Ureter (tissue), 1 donor: ENCODE data around the gene ATF5. TPM values are rescaled to one million over a fixed set of nuclear protein-coding genes. Genes with fewer than 3 reads are reported as not detected.
"Not testable (repeated sequence)": the region's sequence is repeated elsewhere in the genome, so short reads cannot be mapped to it uniquely, and the experiment has no call there.

Experiments
- DNase-seq: peaks from one replicate; pipeline ENCODE4 v3.0.0-alpha.2; 2020; ENCODE audit warnings: low spot score
- total RNA-seq: library from RNA; stranded (reverse); gene quantifications from one replicate; pipeline ENCODE4 v1.2.4, GENCODE V29; 2023
- donor health status: DM: yes; HTN: yes; CAD: no.

Gene ATF5
- total RNA-seq, 1 donor from 2014 or later, result 35.5 TPM

DNA sequence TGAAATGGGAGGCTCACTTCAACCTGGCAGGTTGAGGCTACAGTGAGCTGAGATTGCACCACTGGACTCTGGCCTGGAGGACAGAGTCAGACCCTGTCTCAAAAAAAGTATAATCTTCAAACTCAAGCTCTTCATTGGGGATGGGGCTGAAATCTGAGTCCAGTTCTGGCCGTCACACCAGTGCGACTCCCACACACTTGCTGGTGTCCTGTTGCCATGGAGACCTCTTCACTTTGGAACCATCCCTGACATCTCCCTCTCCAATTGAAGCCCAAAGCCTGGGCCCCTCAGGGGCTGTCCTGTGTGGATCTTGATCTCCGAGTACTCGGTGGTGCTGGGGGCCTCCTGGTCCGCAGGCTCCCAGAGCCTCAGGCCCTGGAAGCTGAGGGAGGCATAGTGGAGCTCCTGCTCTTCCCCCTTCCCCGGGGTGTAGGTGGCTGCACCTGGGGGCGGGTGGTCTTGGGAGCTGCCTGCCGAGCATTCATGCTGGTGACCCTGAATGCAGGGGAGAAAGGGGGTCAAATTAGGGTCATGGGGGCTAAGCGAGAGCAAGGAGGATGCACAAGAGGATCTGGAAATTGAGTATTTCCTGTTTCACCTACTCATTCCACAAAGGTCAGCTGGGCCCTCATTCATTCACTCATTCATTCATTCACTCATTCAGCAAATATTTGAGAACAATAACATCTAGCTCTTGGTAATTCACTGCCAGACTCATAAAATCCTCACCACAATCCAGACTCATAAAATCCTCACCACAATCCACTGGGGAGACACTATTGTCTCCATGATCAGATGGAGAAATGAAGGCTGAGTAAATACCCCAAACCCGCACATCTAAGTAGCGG lies 21.0 kb downstream of the ATF5 start:
- DNase-seq, result no peak

DNA sequence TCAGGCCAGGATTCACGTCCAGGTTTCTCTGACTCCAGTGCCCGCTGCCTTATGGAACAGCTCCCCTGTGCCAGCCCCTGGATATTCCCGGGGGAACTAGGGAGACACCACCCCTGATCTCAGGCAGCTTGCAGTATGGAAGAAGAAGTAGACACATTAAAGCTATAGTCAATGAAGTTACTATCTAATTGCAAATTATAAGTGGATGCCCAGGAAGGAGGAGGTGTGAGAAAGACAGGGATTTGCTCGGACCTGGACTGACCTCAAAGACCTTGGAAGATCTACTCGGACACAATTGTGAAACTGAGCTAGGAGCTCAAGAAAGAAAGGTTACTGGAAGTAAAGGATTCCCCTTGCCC lies 21.6 kb downstream of the ATF5 start:
- no peak for DNase-seq

DNA sequence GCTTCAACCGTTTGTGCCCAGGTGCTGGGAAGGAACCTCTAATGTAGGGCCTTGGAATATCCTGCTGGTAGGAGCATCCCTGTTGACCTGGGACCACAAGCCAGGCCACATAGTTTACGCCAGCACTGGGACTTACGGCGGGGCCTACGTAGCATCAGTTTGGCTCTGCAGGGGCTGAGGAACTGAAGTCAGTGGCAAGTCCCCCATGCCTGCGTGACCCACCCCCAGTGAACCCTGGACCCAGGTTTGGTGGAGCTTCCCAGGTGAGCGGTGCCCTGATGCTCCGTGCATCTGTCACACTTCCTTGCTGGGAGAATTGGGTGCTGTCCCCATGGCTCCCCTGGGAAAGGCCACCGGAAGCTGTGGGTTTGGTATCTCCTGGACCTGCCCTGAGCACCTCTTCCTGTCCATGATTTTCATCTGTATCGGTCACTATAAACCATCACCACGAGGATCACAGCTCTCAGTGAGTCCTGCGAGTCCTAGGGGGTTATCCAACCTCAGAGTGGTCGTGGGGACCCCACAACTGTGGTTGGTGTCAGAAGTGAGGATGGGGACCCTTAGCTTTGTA lies 22.0 kb downstream of the ATF5 start:
- DNase-seq, result no peak

DNA sequence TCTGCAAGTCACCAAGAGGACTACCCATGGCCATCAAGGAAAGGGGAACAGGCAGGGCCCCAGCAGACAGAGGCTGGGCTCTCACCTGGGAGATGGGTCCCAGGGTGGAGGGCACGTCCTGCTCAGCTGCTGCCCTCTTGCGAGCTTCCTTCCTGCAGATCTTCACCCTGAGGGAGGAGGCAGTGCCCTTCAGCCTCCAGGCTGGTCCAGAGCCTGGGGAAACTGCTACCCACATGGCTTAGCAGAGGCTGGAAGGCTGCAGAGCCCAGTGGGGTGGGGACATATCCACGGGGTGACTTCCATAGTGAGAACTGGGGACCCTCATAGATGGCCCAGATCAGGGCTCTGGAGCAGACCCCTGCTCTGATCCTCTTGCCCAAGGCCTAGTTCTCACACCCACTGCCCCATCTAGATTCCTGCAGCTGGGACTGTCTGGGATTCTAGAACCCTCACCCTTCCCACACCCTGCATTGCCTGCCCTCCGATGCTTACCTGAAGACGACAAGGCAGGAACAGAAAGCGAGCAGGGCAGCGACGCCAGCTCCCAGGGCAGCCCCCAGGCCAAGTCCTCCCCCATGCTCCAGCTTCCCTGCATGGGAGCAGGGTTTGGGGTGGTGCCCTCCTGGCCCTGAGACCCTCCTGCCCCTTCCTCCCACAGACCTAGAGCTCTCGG lies 22.9 kb downstream of the ATF5 start:
- no peak for DNase-seq

DNA sequence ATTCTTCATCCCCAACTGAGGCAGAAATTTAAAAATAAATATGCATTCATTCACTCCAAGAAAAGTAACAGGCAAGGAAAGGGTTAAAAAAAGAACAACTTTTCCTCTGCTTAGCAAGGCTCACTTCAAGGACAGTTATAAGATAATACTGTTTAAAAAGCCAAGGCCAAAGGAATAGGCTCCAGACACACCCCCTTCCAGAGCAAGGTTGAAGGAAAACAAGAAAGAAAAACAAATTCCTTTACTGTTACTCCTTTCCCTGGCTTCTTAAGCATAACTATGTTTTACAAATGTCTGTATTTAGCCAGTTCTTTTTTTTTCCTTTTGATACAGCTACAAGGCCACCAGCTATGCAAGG lies 23.5 kb downstream of the ATF5 start:
- no peak for DNase-seq

DNA sequence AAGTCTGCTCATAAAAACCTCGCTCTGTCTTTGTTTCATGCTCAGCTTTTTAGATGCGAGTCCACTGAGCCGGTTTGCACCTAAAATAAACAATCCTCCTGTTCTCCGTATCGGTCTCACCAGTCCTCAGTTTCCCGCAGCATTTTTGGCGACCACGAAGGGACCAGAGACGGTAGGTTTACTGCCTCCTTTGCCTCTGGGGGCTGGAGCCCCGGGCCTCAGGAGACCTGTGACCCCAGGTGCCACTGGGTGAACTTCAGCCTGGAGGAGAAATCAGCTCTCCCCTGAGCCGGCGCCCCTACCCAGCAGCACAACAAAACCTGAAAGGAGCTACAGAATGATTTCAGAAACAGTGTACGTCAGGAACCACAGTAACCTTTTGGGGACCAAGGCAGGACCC lies 23.9 kb downstream of the ATF5 start:
- DNase-seq, result no peak

DNA sequence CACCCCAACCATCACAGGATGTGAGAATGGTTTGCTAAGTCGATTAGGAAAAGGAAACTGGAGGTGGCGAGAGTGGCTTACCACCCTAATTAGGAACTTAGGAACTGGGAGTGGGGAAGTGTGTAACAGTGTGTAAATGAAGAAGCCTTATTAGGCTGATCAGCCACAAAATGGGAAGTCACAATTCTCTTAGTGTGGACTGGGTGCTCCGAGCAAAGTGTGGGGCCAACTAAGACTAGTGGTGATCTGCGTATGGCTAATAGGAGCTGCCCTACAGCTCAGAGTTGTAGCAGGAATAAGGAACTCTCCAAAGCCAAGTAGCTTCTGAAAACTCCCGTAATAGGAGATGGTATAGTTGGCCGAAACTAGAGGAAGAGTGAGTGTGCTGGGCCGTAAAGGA lies 24.4 kb downstream of the ATF5 start:
- no peak for DNase-seq

DNA sequence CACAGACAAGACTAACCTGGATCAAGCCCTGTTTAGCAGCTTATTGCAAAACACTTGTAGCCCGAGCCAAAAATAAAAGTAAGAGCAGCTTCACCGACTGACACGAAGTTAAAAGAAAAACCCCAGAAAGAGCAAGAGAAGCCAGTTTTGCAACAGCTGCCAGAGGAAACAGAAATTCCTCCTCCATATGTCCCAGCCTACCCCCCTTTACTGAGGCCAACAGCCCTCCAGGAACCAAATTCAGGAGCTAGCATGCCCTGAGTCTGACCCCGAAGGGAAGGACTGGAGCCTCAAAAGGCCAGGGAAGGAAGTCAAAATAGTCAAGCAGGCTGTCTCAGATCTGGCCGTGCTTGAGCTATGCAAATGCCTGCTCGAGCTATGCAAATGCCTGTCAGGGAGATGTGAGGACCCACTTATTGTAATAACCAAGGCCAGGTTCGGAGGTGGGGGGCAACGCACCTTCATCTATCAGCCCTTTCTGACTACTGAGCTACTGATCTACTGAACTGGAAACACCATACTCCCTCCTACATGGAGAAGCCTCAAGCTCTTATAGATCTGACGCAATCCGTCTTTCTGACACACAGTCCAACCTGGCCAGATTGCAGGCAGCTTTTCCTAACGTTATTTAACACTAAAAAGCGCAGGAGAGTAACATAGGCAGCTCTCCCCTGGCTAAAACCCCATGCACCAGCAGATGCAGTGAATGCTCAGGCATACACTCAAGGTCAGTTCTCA lies 25.3 kb downstream of the ATF5 start:
- no peak for DNase-seq

DNA sequence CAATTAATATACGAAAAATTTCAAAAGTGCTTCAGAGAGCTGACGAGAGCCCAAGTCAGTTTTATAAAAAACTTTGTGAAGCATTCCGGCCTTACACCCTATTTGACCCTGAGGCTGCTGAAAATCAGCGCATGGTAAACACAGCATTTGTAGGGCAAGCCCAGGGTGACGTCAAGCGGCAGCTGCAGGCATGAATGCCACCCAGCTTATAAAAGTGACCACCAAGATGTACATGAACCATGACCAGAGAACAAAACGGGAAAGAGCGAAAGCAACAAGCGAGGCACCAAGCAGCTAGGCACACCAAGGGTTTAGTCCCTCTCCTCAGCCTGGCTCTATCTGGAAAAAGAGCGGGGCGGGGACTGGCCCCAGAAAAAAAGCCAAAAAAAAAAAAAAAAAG lies 25.9 kb downstream of the ATF5 start:
- DNase-seq, result no peak

DNA sequence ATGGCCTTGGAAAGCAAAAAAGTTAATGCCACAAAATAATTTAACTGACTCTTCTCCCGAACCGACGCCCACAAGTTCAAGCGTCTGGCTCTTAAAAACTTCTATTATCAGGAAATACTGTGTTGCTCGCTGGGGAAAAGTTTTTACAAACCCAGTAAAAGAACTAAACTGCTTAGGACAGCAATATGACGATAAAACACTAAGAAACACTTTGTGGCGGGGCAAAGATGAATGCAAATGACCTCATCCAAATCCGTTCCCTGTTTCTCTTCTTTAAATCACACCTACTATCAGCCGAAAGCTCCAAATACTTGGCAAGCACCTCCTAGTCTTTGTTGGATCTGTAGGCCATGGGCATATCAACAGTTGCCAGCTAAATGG lies 27.1 kb downstream of the ATF5 start:
- DNase-seq, result no peak

DNA sequence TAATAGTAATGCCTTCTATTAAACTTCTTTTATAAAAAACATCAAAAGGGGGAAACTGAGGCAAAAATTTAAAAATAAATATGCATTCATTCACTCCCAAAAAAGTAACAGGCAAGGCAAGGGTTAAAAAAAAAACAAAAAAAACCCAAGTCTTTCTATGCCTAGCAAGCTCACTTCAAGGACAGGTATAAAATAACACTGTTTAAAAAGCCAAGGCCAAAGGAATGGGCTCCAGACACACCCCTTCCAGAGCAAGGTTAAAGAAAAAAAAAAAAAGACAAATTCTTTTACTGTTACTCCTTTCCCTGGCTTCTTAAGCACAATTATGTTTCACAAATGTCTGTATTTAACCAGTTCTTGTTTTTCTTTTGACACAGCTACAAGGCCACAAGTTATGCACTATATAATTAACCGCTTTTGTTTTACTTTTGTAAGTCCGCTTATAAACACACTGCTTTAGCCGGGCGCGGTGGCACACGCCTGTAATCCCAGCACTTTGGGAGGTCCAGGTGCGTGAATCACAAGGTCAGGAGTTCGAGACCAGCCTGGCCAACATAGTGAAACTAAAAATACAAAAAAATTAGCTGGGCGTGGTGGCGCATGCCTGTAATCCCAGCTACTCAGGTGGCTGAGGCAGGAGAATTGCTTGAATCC lies 28.4 kb downstream of the ATF5 start:
- no peak for DNase-seq

DNA sequence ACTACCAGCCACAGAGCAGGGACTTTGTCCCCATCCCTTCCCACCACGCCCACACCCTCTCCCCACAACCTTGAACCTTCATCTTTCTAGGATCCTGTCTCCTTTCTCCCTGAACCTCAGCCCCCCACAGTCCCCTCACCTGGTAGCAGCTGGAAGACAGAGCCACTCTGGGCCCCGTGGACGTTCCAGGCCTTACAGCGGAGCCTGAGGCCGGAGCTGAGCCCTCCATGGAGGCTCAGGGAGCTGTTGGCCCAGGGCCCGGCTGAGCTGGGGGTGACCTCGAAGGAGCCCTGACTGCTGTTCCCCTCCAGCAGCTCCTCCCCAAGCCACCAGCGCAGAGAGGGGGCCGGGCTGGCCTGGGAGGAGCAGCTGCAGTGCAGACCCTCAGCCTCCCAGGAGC lies 29.1 kb downstream of the ATF5 start:
- DNase-seq, result not testable (repeated sequence)

DNA sequence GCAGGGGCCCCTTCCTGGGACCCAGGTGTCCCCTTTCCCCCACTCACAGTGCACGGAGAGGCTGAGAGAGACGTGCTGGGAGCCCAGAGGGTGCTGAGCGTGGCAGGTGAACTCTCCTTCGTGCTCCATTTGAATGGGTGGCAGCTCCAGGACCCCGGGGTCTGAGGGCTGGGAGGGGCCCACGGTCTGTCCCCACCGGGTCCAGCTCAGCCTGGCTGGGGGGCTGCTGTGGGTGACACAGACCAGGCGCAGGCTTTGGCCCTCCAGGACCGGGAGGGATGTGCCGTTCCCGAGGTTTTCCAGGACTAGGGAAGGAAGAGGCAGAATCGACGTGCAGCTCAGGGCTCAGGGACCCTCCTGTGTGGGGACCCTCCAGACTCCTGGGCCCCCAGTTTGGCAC lies 29.6 kb downstream of the ATF5 start:
- DNase-seq, result not testable (repeated sequence)

DNA sequence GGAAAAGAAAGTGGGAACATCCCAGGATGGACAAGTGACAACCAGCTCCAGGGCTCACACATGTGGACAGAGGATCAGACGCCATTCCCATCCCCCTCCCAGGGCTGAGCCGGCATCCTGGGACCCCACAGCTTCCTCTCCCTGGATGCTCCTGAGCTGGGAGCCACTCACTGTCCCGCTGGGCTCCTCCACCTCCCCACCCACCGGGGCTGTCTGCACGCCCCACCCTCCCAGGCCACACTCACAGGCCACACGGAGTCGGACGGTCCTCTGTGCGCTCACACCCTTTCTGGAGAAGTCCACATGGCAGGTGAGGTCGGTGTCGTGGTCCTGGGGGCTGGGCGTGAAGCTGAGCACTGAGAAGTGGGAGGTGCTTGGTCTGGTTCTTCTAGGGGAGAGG lies 30.9 kb downstream of the ATF5 start:
- DNase-seq, result not testable (repeated sequence)

DNA sequence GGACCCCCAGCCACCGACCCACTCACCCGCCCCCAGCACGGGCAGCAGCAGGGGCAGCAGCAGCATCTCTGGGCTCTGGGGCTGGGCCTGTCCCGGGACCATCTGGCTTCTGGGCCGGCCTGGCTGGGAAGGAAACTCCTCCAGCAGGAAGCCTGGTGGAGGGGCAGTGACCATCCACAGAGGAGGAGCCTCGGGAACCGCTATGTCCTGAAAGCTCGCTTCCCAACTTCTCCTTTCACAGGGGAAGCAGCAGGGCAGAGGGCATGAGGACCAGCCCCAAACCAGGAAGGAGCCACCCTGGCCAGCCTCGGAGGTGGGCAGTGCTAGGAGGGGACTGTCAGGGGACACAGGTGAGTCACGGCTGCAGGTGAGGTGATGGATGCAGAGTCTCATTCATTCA lies 32.0 kb downstream of the ATF5 start, which contains the start of gene SIGLEC11:
Gene SIGLEC11 (minus strand): TSS at position 193 of the 400 bp plus-strand sequence. CDS start 91 bp downstream, at position 102.
- not testable (repeated sequence) for DNase-seq

DNA sequence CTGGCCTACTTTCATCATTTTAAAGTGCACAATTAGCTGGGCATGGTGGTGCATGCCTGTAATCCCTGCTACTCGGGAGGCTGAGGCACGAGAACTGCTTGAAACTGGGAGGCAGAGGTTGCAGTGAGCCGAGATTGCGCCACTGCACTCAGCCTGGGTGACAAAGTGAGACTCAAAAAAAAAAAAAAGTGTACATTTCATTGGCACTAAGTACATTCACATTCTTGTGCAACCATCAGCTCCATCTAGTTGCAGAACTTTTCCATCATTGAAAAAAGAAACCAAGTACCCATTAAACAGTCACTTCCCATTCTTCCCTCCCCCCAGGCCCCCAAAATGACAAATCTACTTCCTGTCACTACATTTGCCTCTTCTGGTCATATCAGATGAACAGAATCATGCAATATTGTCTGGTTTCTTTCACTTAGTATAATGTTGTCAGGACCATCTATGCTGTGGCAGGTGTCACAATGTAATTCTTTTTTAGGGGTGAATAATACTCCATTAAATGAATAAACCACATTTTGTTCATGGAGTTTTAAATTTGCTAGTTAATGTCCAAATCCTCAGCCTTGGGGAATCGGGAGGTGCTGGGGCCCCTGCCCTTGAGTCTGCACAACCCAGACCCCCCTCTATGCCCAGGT lies 39.4 kb downstream of the ATF5 start:
- DNase-seq, result no peak

DNA sequence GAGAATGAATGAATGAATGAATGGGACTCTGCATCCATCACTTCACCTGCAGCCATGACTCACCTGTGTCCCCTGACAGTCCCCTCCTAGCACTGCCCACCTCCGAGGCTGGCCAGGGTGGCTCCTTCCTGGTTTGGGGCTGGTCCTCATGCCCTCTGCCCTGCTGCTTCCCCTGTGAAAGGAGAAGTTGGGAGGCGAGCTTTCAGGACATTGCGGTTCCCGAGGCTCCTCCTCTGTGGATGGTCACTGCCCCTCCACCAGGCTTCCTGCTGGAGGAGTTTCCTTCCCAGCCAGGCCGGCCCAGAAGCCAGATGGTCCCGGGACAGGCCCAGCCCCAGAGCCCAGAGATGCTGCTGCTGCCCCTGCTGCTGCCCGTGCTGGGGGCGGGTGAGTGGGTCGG lies 40.4 kb downstream of the ATF5 start:
- not testable (repeated sequence) for DNase-seq

DNA sequence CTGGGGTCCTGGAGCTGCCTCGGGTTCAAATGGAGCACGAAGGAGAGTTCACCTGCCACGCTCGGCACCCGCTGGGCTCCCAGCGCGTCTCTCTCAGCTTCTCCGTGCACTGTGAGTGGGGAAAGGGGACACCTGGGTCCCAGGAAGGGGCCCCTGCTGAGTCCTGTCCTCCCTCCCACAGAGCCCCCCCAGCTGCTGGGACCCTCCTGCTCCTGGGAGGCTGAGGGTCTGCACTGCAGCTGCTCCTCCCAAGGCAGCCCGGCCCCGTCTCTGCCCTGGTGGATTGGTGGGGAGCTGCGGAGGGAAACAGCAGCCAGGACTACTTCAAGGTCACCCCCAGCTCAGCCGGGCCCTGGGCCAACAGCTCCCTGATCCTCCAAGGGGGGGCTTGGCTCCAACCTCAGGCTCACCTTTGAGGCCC lies 43.0 kb downstream of the ATF5 start:
- no peak for DNase-seq

DNA sequence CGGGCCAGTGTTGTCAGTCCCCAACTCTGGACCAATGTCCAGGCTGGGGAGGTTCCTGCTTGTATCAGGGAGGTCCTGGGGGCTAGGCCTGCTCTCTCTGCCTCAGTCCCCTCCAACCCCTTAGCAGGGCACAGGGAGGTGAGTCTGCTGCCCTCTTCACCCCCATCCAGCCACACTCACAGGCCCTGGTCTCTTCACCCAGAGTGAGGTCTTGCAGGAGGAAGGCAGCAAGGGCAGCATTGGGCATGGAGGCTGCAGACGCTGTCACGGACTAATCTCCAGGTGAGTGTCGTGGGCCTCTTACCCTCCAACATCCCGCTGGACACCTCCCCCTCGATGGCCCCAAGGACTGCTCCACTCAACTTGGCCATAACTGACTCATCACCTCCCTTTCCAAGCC lies 43.8 kb downstream of the ATF5 start:
- DNase-seq, result no peak

DNA sequence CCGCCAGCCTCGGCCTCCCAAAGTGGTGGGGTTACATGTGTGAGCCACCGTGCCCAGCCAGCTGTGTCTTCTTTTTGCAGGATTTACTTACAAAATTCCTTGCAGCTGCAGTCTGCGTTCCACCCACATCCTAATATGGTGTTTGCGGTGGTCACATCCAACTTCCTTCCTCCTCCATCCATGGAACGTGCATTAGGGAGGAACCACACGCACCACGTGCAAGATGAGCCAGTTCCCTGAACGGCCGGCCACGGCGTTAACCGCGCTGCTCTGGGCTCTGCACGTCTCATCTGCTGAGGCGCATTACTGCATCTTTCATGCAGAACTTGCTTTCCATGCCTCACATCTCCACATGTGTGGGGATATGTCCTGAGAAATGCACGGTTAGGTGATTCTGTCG lies 45.0 kb downstream of the ATF5 start:
- no peak for DNase-seq

DNA sequence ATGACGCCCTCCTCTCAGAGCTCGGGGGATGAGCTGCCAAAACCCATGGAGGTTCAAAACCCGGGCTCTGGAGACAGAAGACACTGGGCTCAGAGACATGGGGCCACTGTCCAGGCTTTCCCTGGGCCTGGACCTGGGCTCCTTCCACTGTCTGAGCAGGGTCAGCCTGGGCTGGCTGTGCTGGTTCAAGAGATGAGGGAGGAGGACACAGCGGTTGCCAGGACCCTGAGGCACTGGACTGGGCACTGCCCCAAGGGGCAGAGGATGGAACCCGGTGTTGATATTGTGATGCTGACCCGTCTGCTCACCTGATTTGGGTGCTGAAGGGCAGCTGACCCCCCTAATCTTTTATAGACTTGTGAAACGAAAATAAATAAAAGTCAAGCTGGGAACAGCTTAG lies 46.0 kb downstream of the ATF5 start:
- DNase-seq, result no peak
